C4-2B (cell line): ENCODE measurements around the gene IL1RAPL2.

Experiments
- ZFX ChIP-seq: fragments of 450-650 bp; IDR thresholded peaks from 2 replicates; pipeline ENCODE4 v1.6.1; 2017
- TF ChIP-seq, protein P1 (sequence below): fragments of 450-650 bp; conservative IDR thresholded peaks from 2 replicates; pipeline ENCODE4 v1.5.1; 2017; ENCODE audit warnings: mild to moderate bottlenecking

DNA sequence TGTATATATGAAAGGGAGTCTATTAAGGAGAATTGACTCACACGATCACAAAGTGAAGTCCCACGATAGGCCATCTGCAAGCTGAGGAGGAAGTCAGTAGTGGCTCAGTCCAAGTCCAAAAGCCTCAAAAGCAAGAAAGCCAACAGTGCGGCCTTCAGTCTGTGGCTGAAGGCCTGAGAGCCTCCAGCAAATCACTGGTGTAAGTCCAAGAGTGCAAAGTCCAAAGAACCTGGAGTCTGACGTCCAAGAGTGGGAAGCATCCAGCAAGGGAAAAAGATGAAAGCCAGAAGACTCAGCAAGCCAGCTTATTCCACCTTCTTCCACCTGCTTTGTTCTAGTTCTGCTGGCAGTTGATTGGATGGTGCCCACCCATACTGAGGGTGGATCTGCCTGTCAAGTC is 104.1 kb downstream of the IL1RAPL2 start:
- TF ChIP-seq, protein P1, sequence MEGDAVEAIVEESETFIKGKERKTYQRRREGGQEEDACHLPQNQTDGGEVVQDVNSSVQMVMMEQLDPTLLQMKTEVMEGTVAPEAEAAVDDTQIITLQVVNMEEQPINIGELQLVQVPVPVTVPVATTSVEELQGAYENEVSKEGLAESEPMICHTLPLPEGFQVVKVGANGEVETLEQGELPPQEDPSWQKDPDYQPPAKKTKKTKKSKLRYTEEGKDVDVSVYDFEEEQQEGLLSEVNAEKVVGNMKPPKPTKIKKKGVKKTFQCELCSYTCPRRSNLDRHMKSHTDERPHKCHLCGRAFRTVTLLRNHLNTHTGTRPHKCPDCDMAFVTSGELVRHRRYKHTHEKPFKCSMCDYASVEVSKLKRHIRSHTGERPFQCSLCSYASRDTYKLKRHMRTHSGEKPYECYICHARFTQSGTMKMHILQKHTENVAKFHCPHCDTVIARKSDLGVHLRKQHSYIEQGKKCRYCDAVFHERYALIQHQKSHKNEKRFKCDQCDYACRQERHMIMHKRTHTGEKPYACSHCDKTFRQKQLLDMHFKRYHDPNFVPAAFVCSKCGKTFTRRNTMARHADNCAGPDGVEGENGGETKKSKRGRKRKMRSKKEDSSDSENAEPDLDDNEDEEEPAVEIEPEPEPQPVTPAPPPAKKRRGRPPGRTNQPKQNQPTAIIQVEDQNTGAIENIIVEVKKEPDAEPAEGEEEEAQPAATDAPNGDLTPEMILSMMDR: no peak
- TF ChIP-seq ZFX: no peak
